HG03439 (cell line): ENCODE results near the gene EPHA3.
"Not testable (repeated sequence)": the region's sequence is repeated elsewhere in the genome, so short reads cannot be mapped to it uniquely, and the experiment has no call there.

ENCODE experiments used
- ATAC-seq: cut with Tn5 transposase; IDR thresholded peaks from one replicate; pipeline ENCODE4 v1.9.1; 2021; ENCODE audit warnings: mild to moderate bottlenecking, moderate library complexity; ENCODE audit not compliant: unreplicated experiment

EPHA3 gene

DNA sequence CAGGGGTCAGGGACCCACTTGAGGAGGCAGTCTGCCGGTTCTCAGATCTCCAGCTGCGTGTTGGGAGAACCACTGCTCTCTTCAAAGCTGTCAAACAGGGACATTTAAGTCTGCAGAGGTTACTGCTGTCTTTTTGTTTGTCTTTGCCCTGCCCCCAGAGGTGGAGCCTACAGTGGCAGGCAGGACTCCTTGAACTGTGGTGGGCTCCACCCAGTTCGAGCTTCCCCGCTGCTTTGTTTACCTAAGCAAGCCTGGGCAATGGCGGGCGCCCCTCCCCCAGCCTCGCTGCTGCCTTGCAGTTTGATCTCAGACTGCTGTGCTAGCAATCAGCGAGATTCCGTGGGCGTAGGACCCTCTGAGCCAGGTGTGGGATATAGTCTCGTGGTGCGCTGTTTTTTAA is 243.5 kb downstream of the EPHA3 start:
- ATAC-seq = not testable (repeated sequence)

GRCh38 chr3:89353465-89353864 is 246.0 kb downstream of the EPHA3 start:
- no peak for ATAC-seq

GRCh38 chr3:89358281-89358680 is 250.9 kb downstream of the EPHA3 start:
- no peak for ATAC-seq

DNA sequence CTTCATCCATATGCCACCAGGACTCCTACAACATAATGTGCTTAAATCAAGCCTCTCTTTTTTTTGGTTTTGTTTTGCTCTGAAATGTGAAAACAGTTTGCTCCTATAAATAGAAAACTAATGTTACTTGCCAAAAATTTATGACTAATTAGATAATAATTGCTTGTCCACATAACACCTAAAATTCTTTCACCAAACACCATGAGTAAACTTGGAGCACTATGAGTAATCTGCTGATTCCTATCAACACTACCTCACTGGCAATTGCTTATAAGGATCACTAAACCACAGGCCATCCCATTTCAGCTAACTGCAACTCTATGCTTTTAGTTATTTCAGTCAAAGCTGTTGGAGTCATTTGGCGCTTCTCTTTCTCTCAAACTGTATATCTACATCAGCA is 252.7 kb downstream of the EPHA3 start:
- ATAC-seq = no peak

- no peak for ATAC-seq
Observed at GRCh38 chr3:89362496-89362895, 255.1 kb downstream of the EPHA3 start.

- no peak for ATAC-seq
Observed at GRCh38 chr3:89363171-89363570, 255.8 kb downstream of the EPHA3 start.

GRCh38 chr3:89364314-89364713 is 256.9 kb downstream of the EPHA3 start:
- no peak for ATAC-seq

- no peak for ATAC-seq
Observed at GRCh38 chr3:89367166-89367565, 259.7 kb downstream of the EPHA3 start.

- ATAC-seq = no peak
Observed at GRCh38 chr3:89368846-89369245, 261.4 kb downstream of the EPHA3 start.

DNA sequence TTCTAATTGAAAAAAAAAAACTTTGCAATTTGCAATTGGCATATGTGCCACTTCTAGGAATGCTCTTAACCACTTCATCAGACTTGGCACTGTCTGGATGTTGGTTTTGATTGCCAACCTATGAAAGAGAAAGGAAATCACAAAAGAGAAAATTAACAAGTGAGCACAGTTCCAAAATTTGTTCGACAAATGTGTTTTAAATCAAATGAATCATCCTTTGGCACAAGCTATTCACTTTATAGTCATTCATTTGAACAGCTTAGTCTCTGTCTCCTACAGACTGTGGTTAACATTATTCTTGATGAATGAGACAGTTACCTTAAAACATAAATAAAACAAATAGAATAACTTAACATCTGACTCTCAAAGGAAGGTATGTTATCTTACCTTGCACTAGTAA is 265.0 kb downstream of the EPHA3 start:
- no peak for ATAC-seq

DNA sequence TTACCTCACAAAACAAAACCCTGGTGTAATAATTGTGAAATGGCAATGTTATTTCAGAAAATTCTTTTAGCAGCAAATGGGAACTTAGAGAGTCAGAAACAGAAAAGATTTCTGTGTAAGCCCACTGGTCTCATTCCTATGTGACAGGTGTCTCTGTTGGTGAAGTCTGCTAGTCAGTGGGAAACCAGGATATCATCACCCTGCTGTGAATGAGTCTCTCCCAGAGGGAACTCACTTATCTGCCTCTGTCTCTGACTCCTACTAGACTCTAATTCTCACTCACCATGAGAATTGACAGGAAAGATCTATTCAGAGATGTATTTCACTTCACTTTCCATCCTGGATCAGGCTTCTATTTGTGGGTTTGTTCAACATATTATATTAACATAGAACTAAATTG is 266.0 kb downstream of the EPHA3 start:
- no peak for ATAC-seq

DNA sequence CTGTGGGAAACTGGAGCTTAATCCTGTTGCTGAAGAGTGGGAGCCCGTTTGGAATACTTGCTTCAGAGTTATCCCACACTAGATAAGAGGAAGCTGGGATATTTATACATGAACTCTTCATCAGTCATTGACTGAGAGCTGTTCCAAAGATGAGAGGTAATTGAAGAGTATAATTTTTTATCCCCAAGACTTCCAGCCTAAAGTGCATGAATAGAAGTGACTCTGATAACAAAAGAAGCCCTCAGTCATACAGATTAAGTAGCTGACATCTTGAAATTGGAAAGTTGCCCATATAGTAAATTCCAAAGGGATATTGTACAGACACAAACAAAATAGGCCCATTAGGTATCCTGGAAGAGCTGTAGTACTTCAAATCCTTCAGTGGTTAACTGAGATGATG is 268.0 kb downstream of the EPHA3 start:
- no peak for ATAC-seq

DNA sequence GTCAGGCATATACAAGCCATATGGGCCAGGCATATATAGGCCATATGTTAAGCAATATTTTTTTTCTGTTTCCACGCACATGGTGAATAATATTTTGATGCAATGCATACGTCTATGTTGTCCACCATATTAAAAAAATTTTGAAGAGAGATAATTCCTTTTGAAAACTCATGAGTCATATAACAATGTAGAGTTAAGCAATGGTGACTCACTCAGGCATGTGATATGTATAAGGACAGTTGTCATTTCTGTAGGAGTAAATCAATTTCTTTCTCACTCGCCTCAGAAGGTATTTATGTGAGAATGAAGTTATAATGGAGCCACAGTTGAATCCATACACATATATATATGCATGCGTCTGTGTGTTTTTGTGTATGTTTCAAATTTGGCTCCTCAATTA is 272.6 kb downstream of the EPHA3 start:
- no peak for ATAC-seq

- no peak for ATAC-seq
Observed at GRCh38 chr3:89392991-89393390, 285.6 kb downstream of the EPHA3 start.

DNA sequence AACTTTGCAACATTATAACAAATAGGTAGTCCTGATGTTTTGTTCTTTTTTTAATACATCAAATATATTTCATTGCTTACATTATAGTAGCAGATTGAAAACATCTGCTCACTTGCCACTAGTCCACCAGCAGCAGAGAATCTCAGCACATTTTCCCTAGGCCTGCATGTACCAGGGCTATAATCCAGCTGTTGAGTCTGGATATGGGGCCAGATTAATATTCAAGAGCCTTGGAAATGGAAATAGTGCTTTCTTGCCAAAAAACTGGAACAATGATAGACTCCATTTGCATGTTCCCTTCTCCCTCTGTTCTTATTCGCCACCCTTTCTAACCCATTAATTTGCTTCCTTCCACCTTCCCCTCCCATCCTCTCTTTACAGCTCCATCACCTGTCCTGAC is 288.0 kb downstream of the EPHA3 start:
- no peak for ATAC-seq

GRCh38 chr3:89395996-89396395 is 288.6 kb downstream of the EPHA3 start:
- no peak for ATAC-seq

DNA sequence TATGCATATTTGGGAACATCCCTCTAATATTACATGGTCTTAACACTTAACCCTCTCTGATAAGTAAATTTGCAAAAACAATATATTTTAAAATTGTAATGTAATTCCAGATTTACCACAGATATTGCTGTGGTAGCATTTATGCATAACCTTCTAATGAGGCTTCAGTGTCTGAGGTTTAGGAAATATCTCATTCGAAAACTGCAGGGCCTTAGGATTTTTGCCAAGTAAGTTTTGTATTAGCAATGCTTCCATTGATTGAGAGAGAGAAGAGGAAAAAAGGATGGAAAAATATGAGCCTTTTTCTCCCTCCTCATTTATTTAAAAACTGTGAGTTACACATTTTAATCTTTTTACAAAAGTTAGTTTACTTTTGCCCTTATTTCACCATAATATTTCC is 294.6 kb downstream of the EPHA3 start:
- ATAC-seq = no peak

GRCh38 chr3:89405176-89405575 is 297.8 kb downstream of the EPHA3 start:
- ATAC-seq = no peak

DNA sequence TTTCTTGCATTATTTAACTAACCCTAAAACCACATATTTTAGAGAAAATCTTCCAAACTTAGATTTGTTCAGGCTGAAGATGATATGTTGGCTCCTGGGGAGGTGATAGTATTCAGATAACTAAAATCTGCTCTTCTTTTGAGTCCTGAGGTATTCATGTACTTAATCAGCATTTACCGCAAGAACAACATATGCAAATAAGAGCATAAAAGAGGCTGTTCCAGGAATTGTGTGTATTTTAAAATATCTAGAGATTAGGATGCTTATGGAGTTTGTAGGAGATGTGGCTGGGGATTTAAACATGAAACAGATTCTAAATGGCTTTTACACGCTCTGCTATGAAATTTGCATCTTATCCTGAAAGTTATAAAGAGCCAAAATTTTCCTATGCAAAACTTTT is 298.2 kb downstream of the EPHA3 start:
- no peak for ATAC-seq

GRCh38 chr3:89411201-89411600 is 303.8 kb downstream of the EPHA3 start:
- no peak for ATAC-seq

DNA sequence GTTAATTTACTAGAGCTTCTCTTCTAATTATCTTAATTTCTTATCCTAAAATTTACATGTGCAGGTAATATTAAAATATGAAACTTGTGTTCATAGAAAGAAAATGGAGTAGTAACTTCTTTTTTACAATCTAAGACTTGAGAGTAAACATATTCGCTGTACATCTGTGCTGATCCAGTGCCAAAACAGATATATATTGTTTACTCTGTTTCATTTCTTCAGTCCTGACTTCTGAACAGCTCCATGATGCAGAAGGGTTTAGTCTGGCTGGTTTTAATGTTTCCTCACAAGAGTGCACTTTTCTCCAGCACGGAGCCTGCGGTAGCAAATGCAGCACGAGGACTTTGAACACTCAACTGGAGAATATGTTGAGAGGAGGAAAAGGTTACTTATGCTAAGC is 306.8 kb downstream of the EPHA3 start:
- ATAC-seq = no peak

DNA sequence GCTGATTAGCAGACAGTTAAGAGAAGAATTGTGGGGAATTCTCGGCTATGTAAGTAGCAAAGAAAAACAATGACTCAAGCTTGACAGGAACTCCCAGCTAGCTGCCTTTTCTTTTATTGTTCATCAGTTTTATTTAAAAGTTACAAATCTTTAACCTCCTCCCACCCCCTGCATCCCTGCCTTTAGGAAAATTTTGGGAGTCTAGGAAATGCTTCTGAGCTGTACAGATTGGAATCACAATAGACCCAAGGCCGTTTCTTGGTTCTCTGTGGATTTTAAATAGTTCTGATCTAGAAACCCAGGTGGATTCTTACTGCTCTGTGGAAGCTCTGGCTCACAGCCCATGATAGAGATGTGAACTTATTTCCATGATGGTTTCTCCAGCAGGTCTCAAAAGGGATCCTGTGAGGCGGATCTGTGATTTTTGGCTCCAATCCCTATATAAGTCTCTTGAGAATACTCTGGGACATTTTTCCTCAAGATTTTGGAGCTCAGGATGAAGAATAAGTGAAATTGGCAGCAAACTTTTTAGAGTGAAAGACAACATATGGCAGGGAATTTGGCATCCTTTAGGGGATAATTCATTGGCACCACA is 312.3 kb downstream of the EPHA3 start:
- ATAC-seq = no peak

DNA sequence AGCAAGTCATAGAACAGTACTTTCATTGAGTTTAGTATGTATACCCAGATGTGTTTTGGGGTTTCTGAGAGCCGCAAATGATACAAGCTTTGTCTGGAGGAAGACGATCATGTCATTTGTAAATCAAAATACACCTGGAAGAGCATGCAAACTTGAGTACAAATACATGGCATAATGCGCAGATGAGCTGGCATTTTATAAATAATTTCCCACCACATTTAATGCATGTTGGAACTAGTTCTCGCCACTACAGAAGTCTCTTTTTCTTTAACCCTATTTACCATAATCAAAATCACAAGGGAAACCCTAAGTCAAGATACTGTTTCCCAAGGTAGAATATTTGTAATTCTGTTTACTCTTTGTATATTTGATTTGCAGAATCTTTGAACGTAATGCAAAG is 318.6 kb downstream of the EPHA3 start:
- ATAC-seq = no peak
